ENCODE results near the gene PALMD.

PALMD gene

GRCh38 chr1:99645699-99646531 lies at the start of gene PALMD:
TSS of gene PALMD (plus strand) at chr1:99646113. CDS start at chr1:99646318, 205 bp downstream.
- no peak for DNase-seq (ENCODE audit: low spot score)

GRCh38 chr1:99598738-99599411 lies 47.0 kb upstream of the PALMD start:
- DNase-seq (ENCODE audit: low spot score): no peak

- DNase-seq (ENCODE audit: low spot score): no peak
These were observed 46.2 kb upstream of the PALMD start for GRCh38 chr1:99599678-99600175.

GRCh38 chr1:99600782-99601181 lies 45.1 kb upstream of the PALMD start:
- DNase-seq (ENCODE audit: low spot score): no peak

- no peak for DNase-seq (ENCODE audit: low spot score)
These were observed 44.7 kb upstream of the PALMD start for GRCh38 chr1:99601208-99601607.

GRCh38 chr1:99601709-99602403 lies 44.1 kb upstream of the PALMD start:
- DNase-seq (ENCODE audit: low spot score): no peak

GRCh38 chr1:99602404-99602969 lies 43.4 kb upstream of the PALMD start:
- DNase-seq (ENCODE audit: low spot score): no peak

- DNase-seq (ENCODE audit: low spot score): no peak
These were observed 42.0 kb upstream of the PALMD start for GRCh38 chr1:99603699-99604560.

GRCh38 chr1:99606306-99606705 lies 39.6 kb upstream of the PALMD start:
- DNase-seq (ENCODE audit: low spot score): no peak

- no peak for DNase-seq (ENCODE audit: low spot score)
These were observed 38.3 kb upstream of the PALMD start for GRCh38 chr1:99607590-99607989.

- DNase-seq (ENCODE audit: low spot score): no peak
These were observed 37.9 kb upstream of the PALMD start for GRCh38 chr1:99608058-99608457.

- DNase-seq (ENCODE audit: low spot score): no peak
These were observed 32.2 kb upstream of the PALMD start for GRCh38 chr1:99613716-99614115.

GRCh38 chr1:99614728-99615127 lies 31.2 kb upstream of the PALMD start:
- DNase-seq (ENCODE audit: low spot score): no peak

- DNase-seq (ENCODE audit: low spot score): no peak
These were observed 26.3 kb upstream of the PALMD start for GRCh38 chr1:99619583-99619982.

GRCh38 chr1:99621340-99621901 lies 24.5 kb upstream of the PALMD start:
- no peak for DNase-seq (ENCODE audit: low spot score)

GRCh38 chr1:99622702-99623347 lies 23.1 kb upstream of the PALMD start:
- DNase-seq (ENCODE audit: low spot score): no peak

- no peak for DNase-seq (ENCODE audit: low spot score)
These were observed 22.4 kb upstream of the PALMD start for GRCh38 chr1:99623554-99623953.

- DNase-seq (ENCODE audit: low spot score): no peak
These were observed 18.3 kb upstream of the PALMD start for GRCh38 chr1:99627615-99628014.

GRCh38 chr1:99629164-99629563 lies 16.7 kb upstream of the PALMD start:
- no peak for DNase-seq (ENCODE audit: low spot score)

- no peak for DNase-seq (ENCODE audit: low spot score)
These were observed 10.8 kb upstream of the PALMD start for GRCh38 chr1:99634971-99635624.
